ENCODE data around the gene CSRNP3.

DNA sequence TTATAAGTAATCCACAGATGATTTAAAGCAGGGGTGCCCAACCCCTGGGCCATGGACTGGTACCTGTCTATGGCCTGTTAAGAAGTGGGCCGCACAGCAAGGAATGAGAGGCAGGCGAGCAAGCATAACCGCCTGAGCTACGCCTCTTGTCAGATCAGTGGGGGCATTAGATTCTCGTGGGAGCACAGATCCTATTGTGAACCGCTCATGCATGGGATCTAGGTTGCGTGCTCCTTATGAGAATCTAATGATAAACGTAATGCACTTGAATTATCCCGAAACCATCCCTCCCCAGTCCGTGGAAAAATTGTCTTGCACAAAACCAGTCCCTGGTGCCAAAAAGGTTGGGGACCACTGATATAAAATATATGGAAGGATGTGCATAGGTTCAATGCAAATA, 153.7 kb downstream of the CSRNP3 start:
- TF ChIP-seq, protein P1, sequence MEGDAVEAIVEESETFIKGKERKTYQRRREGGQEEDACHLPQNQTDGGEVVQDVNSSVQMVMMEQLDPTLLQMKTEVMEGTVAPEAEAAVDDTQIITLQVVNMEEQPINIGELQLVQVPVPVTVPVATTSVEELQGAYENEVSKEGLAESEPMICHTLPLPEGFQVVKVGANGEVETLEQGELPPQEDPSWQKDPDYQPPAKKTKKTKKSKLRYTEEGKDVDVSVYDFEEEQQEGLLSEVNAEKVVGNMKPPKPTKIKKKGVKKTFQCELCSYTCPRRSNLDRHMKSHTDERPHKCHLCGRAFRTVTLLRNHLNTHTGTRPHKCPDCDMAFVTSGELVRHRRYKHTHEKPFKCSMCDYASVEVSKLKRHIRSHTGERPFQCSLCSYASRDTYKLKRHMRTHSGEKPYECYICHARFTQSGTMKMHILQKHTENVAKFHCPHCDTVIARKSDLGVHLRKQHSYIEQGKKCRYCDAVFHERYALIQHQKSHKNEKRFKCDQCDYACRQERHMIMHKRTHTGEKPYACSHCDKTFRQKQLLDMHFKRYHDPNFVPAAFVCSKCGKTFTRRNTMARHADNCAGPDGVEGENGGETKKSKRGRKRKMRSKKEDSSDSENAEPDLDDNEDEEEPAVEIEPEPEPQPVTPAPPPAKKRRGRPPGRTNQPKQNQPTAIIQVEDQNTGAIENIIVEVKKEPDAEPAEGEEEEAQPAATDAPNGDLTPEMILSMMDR (IDR thresholded peaks at IDR 0.05): no peak
- TF ChIP-seq POLR2A (IDR thresholded peaks at IDR 0.05): no peak

Measured in stomach (tissue), 4 donors.